ENCODE measurements around the gene TBC1D4. TPM values are rescaled to one million over a fixed set of nuclear protein-coding genes. Genes with fewer than 3 reads are reported as not detected.

Gene TBC1D4
- total RNA-seq, 1 experiment from 2014 or later: 19.5 TPM

GRCh38 chr13:75512253-75512652 lies 30.3 kb upstream of the TBC1D4 start:
- intact Hi-C loops (cut with micrococcal nuclease; ENCODE audit: unreplicated experiment): no loop called here
- no peak overlapping the region for H3K27ac ChIP-seq
- no peak overlapping the region for H3K4me2 ChIP-seq
- POLR2A ChIA-PET (ENCODE audit: unreplicated experiment): no interaction called here
- H3K27me3 ChIP-seq (ENCODE audit: insufficient read depth, low read depth): no peaks in the 10 kb centered on the region
- H3K36me3 ChIP-seq (ENCODE audit: low read depth): no peaks in the 10 kb centered on the region
- no peaks in the 10 kb centered on the region for H3K9me3 ChIP-seq (ENCODE audit: insufficient read depth, low read depth)
- no peak overlapping the region for H3K4me3 ChIP-seq
- no peak for DNase-seq
- CTCF ChIA-PET: no interaction called here
- no peaks in the 10 kb centered on the region for H3F3A ChIP-seq (ENCODE audit: insufficient read depth, low read depth)
- H3K9me2 ChIP-seq (ENCODE audit: insufficient read depth): no peaks in the 10 kb centered on the region
- no peak for TF ChIP-seq EZH2 (IDR thresholded peaks at IDR 0.05; ENCODE audit: low read depth)
- TF ChIP-seq, protein P1, sequence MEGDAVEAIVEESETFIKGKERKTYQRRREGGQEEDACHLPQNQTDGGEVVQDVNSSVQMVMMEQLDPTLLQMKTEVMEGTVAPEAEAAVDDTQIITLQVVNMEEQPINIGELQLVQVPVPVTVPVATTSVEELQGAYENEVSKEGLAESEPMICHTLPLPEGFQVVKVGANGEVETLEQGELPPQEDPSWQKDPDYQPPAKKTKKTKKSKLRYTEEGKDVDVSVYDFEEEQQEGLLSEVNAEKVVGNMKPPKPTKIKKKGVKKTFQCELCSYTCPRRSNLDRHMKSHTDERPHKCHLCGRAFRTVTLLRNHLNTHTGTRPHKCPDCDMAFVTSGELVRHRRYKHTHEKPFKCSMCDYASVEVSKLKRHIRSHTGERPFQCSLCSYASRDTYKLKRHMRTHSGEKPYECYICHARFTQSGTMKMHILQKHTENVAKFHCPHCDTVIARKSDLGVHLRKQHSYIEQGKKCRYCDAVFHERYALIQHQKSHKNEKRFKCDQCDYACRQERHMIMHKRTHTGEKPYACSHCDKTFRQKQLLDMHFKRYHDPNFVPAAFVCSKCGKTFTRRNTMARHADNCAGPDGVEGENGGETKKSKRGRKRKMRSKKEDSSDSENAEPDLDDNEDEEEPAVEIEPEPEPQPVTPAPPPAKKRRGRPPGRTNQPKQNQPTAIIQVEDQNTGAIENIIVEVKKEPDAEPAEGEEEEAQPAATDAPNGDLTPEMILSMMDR (conservative IDR thresholded peaks at IDR 0.05): no peak
- no peaks in the 10 kb centered on the region for H4K20me1 ChIP-seq (ENCODE audit: insufficient read depth)
- no peaks in the 10 kb centered on the region for H3K79me2 ChIP-seq (ENCODE audit: low read depth)
- peaks cover 10% of the 10 kb centered on the region; the same call in 1 of the 2 replicates for H3K4me1 ChIP-seq (replicated peaks; ENCODE audit: insufficient read depth)
- BruUV-seq (replicated peaks): no TSS peak
- H2AFZ ChIP-seq: no peak overlapping the region

DNA sequence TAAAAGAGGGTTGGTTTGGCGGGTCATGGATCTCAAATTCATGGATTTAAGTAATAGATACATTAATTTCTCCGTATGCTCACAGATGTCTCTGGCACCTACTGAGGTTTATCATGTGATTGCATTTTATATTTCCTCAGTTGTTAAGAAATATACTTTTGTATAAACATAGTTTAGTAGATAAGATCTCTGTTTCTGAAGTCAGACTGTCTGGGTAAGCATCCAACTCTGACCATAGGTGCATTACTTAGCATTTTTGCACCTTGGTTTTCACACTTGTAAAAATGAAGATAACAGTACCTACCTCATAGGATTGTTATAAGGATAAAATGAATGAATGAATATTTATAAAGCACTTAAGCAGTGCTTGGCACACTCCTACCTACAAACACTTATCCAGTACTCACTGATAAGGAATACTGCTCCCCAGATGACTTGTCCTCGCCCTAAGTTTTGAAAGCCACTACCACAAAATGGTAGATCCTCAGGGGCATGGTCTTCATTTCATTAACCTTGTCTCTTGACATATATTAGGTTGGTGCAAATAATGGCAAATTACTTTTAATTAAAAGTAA lies 29.2 kb upstream of the TBC1D4 start:
- Histone ChIP-seq H3K4me2 (no peak overlapping the region), H3F3A (ENCODE audit: insufficient read depth, low read depth) (no peaks in the 10 kb centered on the region), H3K4me1 (replicated peaks; ENCODE audit: insufficient read depth) (peaks cover 10% of the 10 kb centered on the region; the same call in 1 of the 2 replicates), H2AFZ (no peak overlapping the region), H4K20me1 (ENCODE audit: insufficient read depth) (no peaks in the 10 kb centered on the region), H3K9me3 (ENCODE audit: insufficient read depth, low read depth) (no peaks in the 10 kb centered on the region), H3K4me3 (no peak overlapping the region), H3K27me3 (ENCODE audit: insufficient read depth, low read depth) (no peaks in the 10 kb centered on the region), H3K27ac (no peak overlapping the region), H3K36me3 (ENCODE audit: low read depth) (no peaks in the 10 kb centered on the region), H3K9me2 (ENCODE audit: insufficient read depth) (no peaks in the 10 kb centered on the region), H3K79me2 (ENCODE audit: low read depth) (no peaks in the 10 kb centered on the region)
- no peak for TF ChIP-seq EZH2 (IDR thresholded peaks at IDR 0.05; ENCODE audit: low read depth)
- TF ChIP-seq, protein P1 (conservative IDR thresholded peaks at IDR 0.05): no peak
- intact Hi-C loops (cut with micrococcal nuclease; ENCODE audit: unreplicated experiment): no loop called here
- DNase-seq: no peak
- POLR2A ChIA-PET (ENCODE audit: unreplicated experiment): no interaction called here
- CTCF ChIA-PET: no interaction called here
- BruUV-seq (replicated peaks): no TSS peak

DNA sequence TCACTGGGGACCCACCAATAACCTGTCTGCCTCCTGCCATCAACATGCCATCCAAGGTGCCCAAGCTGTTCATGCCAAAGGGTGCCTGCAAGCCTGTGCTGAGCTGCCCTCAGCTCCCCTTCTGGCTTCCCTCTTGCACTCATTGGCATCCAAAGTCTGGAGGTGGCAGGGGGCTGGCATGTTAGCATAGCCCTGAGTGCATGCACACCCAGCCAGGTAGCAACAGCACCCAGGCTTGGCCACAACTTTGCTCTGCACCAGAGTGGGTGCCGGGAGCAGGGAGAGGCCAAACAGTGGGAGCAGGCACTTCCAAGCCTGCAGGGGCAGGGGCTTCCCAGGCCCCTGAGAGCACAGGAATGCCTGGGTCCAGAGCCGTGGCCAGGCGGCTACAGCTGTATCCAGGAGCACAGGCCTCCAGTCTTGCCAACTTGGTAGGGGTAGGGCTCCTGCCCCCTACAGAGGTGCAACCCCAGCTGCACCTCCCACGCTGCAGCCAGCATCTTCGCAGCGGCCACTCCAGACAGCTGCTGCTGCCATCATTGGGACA lies 26.1 kb upstream of the TBC1D4 start:
- H4K20me1 ChIP-seq (ENCODE audit: insufficient read depth): no peaks in the 10 kb centered on the region
- DNase-seq: no peak
- no peaks in the 10 kb centered on the region for H3K9me3 ChIP-seq (ENCODE audit: insufficient read depth, low read depth)
- no peaks in the 10 kb centered on the region for H3K9me2 ChIP-seq (ENCODE audit: insufficient read depth)
- POLR2A ChIA-PET (ENCODE audit: unreplicated experiment): no interaction called here
- CTCF ChIA-PET: no interaction called here
- H3K27me3 ChIP-seq (ENCODE audit: insufficient read depth, low read depth): no peaks in the 10 kb centered on the region
- H3K36me3 ChIP-seq (ENCODE audit: low read depth): no peaks in the 10 kb centered on the region
- intact Hi-C loops (cut with micrococcal nuclease; ENCODE audit: unreplicated experiment): no loop called here
- no peak overlapping the region for H3K4me2 ChIP-seq
- H3F3A ChIP-seq (ENCODE audit: insufficient read depth, low read depth): no peaks in the 10 kb centered on the region
- H2AFZ ChIP-seq: no peak overlapping the region
- TF ChIP-seq EZH2 (IDR thresholded peaks at IDR 0.05; ENCODE audit: low read depth): no peak
- TF ChIP-seq, protein P1 (conservative IDR thresholded peaks at IDR 0.05): no peak
- H3K27ac ChIP-seq: no peak overlapping the region
- no peak overlapping the region for H3K4me3 ChIP-seq
- H3K4me1 ChIP-seq (replicated peaks; ENCODE audit: insufficient read depth): peaks cover 10% of the 10 kb centered on the region; the same call in 1 of the 2 replicates
- no TSS peak for BruUV-seq (replicated peaks)
- H3K79me2 ChIP-seq (ENCODE audit: low read depth): no peaks in the 10 kb centered on the region
